Measurements from ENCODE around the gene GAGE12C.
"Not testable (repeated sequence)": the region's sequence is repeated elsewhere in the genome, so short reads cannot be mapped to it uniquely, and the experiment has no call there.

The GAGE12C gene, protein sequence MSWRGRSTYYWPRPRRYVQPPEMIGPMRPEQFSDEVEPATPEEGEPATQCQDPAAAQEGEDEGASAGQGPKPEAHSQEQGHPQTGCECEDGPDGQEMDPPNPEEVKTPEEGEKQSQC
- total RNA-seq, result 0 reads per million in 4 experiments

- DNase-seq, result not testable (repeated sequence)
Observed at GRCh38 chrX:49531877-49532276, at the start of gene GAGE12C. GAGE12C (plus strand) TSS chrX:49532177; CDS start chrX:49533332, 1,155 bp downstream.

DNA sequence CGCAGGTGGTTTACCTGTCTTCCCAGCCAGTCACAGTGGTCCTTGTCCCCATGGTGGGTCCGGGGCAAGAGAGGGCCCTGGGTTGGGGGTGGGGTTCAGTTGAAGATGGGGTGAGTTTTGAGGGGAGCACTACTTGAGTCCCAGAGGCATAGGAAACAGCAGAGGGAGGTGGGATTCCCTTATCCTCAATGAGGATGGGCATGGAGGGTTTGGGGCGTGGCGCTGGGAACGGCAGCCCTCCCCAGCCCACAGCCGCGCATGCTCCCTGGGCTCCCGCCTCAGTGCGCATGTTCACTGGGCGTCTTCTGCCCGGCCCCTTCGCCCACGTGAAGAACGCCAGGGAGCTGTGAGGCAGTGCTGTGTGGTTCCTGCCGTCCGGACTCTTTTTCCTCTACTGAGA lies 9.5 kb downstream of the GAGE12C start, which contains the start of gene GAGE12D:
Gene GAGE12D, plus strand, starts transcription at position 301 of the 400 bp plus-strand sequence. CDS start 1,155 bp downstream, outside the sequence.
- not testable (repeated sequence) for DNase-seq

- not testable (repeated sequence) for DNase-seq
Observed at GRCh38 chrX:49550989-49551388, 19.0 kb downstream of the GAGE12C start, which contains the start of gene GAGE12E. GAGE12E (plus strand) TSS chrX:49551289; CDS start chrX:49552444, 1,155 bp downstream.

DNA sequence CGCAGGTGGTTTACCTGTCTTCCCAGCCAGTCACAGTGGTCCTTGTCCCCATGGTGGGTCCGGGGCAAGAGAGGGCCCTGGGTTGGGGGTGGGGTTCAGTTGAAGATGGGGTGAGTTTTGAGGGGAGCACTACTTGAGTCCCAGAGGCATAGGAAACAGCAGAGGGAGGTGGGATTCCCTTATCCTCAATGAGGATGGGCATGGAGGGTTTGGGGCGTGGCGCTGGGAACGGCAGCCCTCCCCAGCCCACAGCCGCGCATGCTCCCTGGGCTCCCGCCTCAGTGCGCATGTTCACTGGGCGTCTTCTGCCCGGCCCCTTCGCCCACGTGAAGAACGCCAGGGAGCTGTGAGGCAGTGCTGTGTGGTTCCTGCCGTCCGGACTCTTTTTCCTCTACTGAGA lies 28.6 kb downstream of the GAGE12C start, which contains the start of gene GAGE12F:
Gene GAGE12F, plus strand, starts transcription at position 301 of the 400 bp plus-strand sequence. CDS start 1,155 bp downstream, outside the sequence.
- not testable (repeated sequence) for DNase-seq

- DNase-seq, result not testable (repeated sequence)
Observed at GRCh38 chrX:49568728-49569127, 36.8 kb downstream of the GAGE12C start.

GRCh38 chrX:49569152-49569551 lies 37.2 kb downstream of the GAGE12C start:
- not testable (repeated sequence) for DNase-seq

GRCh38 chrX:49570100-49570499 lies 38.1 kb downstream of the GAGE12C start, which contains the start of gene GAGE12G:
GAGE12G (plus strand) TSS chrX:49570400; CDS start chrX:49571555, 1,155 bp downstream.
- not testable (repeated sequence) for DNase-seq

- DNase-seq, result not testable (repeated sequence)
Observed at GRCh38 chrX:49579649-49580048, 47.7 kb downstream of the GAGE12C start, which contains the start of gene GAGE12H. GAGE12H (plus strand) TSS chrX:49579949; CDS start chrX:49581104, 1,155 bp downstream.

Data from effector CD8-positive, alpha-beta T cell (primary cell).